ENCODE data around the gene TRPM3.

GRCh38 chr9:70634696-70635095 lies 486.7 kb downstream of the TRPM3 start:
- TF ChIP-seq CTCF (conservative IDR thresholded peaks at IDR 0.05) (no peak), ZFX (IDR thresholded peaks at IDR 0.05) (no peak)

All from C4-2B (cell line).